Common myeloid progenitor, CD34-positive (primary cell): Measurements from ENCODE around the gene ABCA7.
A peak's percentile ranks its signal among the peaks of the same experiment; 100 is the strongest.

Experiments
- CTCF ChIA-PET: fragments of 350-600 bp; sonication (Branson Sonifier 250); formaldehyde crosslinking; loops from one replicate; lab custom pipeline; 2021; ENCODE audit warnings: antibody characterized with exemption; lab: Charles Lee
- POLR2A ChIA-PET: fragments of 350-600 bp; sonication (Branson Sonifier 250); formaldehyde crosslinking; loops from one replicate; lab custom pipeline; 2021; ENCODE audit warnings: antibody characterized with exemption; lab: Charles Lee
- DNase-seq, 3 donors: peaks; one replicate each; pipeline versions ENCODE4 v3.0.0 to v3.0.0-alpha.2; 2013
- H3K27ac ChIP-seq, 2 experiments: 1 replicate in 1 of 2; 2 replicates in 1 of 2; pipeline ENCODE4 v1.7.0; 2013; ENCODE audit warnings: inconsistent platforms in 2 of 2, low read length in 2 of 2, mild to moderate bottlenecking in 2 of 2, low read depth in 1 of 2, moderate library complexity in 1 of 2; ENCODE audit not compliant: severe bottlenecking in 2 of 2, insufficient read depth in 1 of 2, poor library complexity in 1 of 2
- H3K27me3 ChIP-seq, 5 experiments: replicated peaks in 2 of 5; 1 replicate in 3 of 5; 2 replicates in 2 of 5; pipeline versions ENCODE4 v1.6.1 to v1.7.0; 2013; ENCODE audit warnings: low read length in 4 of 5, mild to moderate bottlenecking in 2 of 5, moderate library complexity in 2 of 5, inconsistent platforms in 1 of 5; ENCODE audit not compliant: insufficient read depth in 5 of 5, control insufficient read depth in 4 of 5
- H3K36me3 ChIP-seq, 4 experiments: 1 replicate in 2 of 4; 2 replicates in 2 of 4; pipeline versions ENCODE4 v1.6.1 to v1.7.0; 2013; ENCODE audit warnings: low read length in 3 of 4, control low read depth in 1 of 4, mild to moderate bottlenecking in 1 of 4; ENCODE audit not compliant: control insufficient read depth in 4 of 4, insufficient read depth in 4 of 4
- H3K4me1 ChIP-seq, 4 experiments: 1 replicate in 3 of 4; 2 replicates in 1 of 4; pipeline versions ENCODE4 v1.6.1 to v1.7.1; 2013; ENCODE audit warnings: low read length in 3 of 4, mild to moderate bottlenecking in 3 of 4, control low read depth in 1 of 4, inconsistent platforms in 1 of 4, moderate library complexity in 1 of 4; ENCODE audit not compliant: control insufficient read depth in 4 of 4, insufficient read depth in 4 of 4; ENCODE audit errors: control extremely low read depth in 1 of 4
- H3K4me3 ChIP-seq, 7 experiments: 1 replicate in 4 of 7; 2 replicates in 3 of 7; pipeline versions ENCODE4 v1.5.1 to v1.7.0; 2013; ENCODE audit warnings: mild to moderate bottlenecking in 7 of 7, low read length in 6 of 7, moderate library complexity in 6 of 7, inconsistent platforms in 2 of 7, low read depth in 2 of 7, control low read depth in 1 of 7; ENCODE audit not compliant: insufficient read depth in 4 of 7, control insufficient read depth in 1 of 7; ENCODE audit errors: extremely low read depth in 1 of 7
- H3K9me3 ChIP-seq, 5 experiments: 1 replicate in 4 of 5; 2 replicates in 1 of 5; pipeline versions ENCODE4 v1.6.1 to v1.7.1; 2013; ENCODE audit warnings: low read length in 4 of 5, mild to moderate bottlenecking in 2 of 5, inconsistent platforms in 1 of 5, low read depth in 1 of 5, moderate library complexity in 1 of 5; ENCODE audit not compliant: control insufficient read depth in 4 of 5, insufficient read depth in 2 of 5; ENCODE audit errors: control extremely low read depth in 1 of 5
- WGBS: methylation state at CpG from one replicate; pipeline ENCODE4 v1.1.5; 2013; ENCODE audit not compliant: insufficient coverage; 5-methylcytosine and 5-hydroxymethylcytosine counted together

Gene ABCA7

DNA sequence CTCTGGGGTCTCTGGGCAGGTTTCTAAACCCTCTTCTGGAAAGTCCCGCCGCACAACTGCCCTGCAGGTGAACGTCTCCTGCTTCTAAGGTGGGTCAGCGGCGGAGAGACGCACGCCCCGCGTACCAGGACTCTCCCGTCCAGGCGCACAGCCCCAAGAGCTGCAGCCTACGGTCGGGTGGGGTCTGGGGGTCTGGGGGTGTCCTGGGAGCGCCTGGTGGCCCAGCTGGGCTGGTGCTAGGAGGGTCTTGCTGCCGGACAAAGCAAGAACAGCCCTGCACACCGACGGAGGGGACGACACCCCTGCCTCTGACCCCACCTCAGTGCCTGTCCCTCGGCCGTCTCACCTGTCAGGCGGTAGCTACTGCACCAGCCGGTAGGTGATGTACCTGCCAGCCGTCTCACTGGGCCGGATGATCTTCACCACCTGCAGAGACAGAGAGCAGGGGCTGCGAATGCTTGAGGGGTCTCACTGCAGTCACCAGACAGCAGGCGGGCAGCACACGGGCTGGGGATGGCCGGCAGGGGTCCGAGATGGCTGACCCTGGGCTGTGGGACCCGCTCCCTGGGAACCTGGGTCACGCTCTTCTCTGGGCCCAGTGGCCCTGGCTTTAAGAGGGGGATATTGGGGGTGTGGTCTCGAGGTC lies 49.3 kb downstream of the ABCA7 start:
- Histone ChIP-seq H3K9me3 (no peaks in the 10 kb centered on the region), H3K36me3 (peaks cover 7 to 63% (median 43%) of the 10 kb centered on the region in 4 experiments), H3K4me1 (peaks cover 2 to 48% (median 45%) of the 10 kb centered on the region in 4 experiments), H3K27me3 (no peaks in the 10 kb centered on the region), H3K4me3 (no peak overlapping the region), H3K27ac (peak overlapping the region in 1 of 2 experiments; percentile 29)
- ChIA-PET POLR2A (interaction anchor here (1.2 to 1.4 kb wide), 2 partner anchors 15 kb away, joined by 3 read pairs; no protein-coding TSS in a partner anchor), CTCF (interaction anchor here (0.6 to 7.1 kb wide), 5 partner anchors 12 to 68 kb away, joined by 3 to 34 read pairs (median 5); partner anchors contain the start of genes ABCA7, ARHGAP45 and RNU6-2)
- 95% methylated on average over 31 of the region's 32 CpGs for WGBS
- no peak for DNase-seq

- DNase-seq = peak in 2 of 3 donors; percentile 40 to 59
- Histone ChIP-seq H3K4me3 (no peak overlapping the region), H3K4me1 (peaks cover 2 to 52% (median 50%) of the 10 kb centered on the region in 4 experiments), H3K9me3 (no peaks in the 10 kb centered on the region), H3K27me3 (no peaks in the 10 kb centered on the region), H3K27ac (no peak overlapping the region), H3K36me3 (peaks cover 5 to 58% (median 39%) of the 10 kb centered on the region in 4 experiments)
- CTCF ChIA-PET = interaction anchor here (1.2 to 7.1 kb wide), 2 partner anchors 23 to 68 kb away, joined by 3 to 34 read pairs; partner anchors contain the start of genes ARHGAP45 and RNU6-2
- 82% methylated on average over 6 of the region's 22 CpGs for WGBS
- POLR2A ChIA-PET = interaction anchor here (0.6 to 1.4 kb wide), 2 partner anchors 15 to 179 kb away, joined by 3 read pairs; no protein-coding TSS in a partner anchor
These were observed 50.0 kb downstream of the ABCA7 start for GRCh38 chr19:1089891-1090290.

DNA sequence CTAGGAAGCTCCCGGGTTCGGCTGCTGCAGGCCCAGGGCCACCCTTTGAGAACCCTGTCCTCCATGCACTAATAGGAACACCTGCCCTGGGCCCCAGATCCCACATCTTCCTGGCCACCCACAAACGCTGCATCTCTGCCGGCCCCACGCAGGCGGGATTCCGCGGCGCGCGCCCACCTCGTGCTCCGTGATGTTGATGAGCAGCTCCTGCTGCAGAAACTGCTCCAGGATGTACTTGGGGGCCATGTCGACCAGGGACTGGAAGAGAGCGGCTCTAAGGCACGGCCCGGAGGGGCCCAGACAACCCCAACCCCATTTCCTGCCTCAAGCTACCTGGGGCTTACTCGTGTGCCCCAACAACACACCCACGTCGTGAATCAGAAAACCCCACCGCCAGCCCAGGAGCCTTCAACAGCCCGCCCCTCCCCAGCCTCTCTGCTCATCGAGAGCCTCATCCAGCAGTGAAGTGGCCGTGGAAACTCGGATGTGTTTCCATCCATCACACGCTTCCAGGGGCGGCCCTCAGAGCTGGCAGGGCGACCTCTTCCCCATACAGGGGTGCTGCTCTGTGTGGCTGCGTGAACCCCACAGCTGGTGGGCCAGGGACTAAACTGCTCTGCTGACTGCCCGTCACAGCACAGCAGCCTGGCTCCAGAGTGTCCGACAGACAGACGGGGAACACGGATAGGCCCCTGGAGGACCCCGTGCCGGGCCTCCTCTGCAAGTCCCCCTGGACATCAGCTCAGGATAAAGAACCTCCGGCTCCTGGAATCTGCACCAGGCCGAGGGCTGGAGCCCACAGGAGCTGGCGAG lies 51.0 kb downstream of the ABCA7 start:
- Histone ChIP-seq H3K4me1 (peaks cover 2 to 58% (median 55%) of the 10 kb centered on the region in 4 experiments), H3K27me3 (no peaks in the 10 kb centered on the region), H3K9me3 (no peaks in the 10 kb centered on the region), H3K36me3 (peaks cover 3 to 53% (median 32%) of the 10 kb centered on the region in 4 experiments), H3K4me3 (no peak overlapping the region), H3K27ac (no peak overlapping the region)
- no peak for DNase-seq
- ChIA-PET CTCF (interaction anchor here (1.0 to 7.1 kb wide), 2 partner anchors 10 to 25 kb away, joined by 3 to 34 read pairs; partner anchors contain the start of gene ARHGAP45), POLR2A (no interaction called here)
- WGBS = 98% methylated on average over 37 of the region's 38 CpGs

DNA sequence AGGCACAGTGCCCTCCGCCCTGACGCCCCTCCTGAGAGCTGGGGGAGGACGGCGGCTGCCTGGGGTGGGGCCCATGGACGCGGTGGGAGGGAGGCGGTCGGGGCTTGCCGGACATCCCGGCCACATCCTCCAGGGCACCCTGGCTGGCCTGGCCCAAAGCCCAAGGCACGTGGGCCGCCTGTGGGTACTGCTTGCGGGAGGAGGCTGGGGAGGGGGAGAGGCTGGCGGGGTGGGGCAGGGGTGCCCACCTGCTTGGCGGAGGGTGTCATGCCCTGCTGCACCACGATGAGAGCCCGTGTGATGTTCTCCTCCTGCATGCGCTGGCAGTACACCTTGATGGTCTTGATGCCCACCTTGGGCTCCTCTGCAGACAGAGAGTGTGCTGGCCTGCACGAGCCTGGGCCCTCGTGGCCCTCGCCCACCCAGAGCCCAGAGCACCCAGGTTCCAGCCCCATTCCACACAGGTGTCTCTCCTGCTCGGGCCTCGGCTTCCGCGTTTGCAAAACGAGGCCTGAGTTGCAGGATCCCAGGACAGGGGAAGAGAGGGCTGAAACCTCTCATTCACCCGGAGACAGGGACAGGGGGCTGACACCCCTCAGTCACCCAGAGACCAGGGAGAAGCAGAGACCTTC lies 51.8 kb downstream of the ABCA7 start:
- Histone ChIP-seq H3K4me3 (no peak overlapping the region), H3K4me1 (peaks cover 2 to 56% (median 50%) of the 10 kb centered on the region in 4 experiments), H3K36me3 (peaks cover 3 to 45% (median 25%) of the 10 kb centered on the region in 4 experiments), H3K9me3 (no peaks in the 10 kb centered on the region), H3K27me3 (no peaks in the 10 kb centered on the region), H3K27ac (no peak overlapping the region)
- DNase-seq = no peak
- WGBS = 95% methylated on average over 21 of the region's 27 CpGs
- ChIA-PET POLR2A (no interaction called here), CTCF (interaction anchor here (1.0 to 7.1 kb wide), 2 partner anchors 10 to 25 kb away, joined by 3 to 34 read pairs; partner anchors contain the start of gene ARHGAP45)

GRCh38 chr19:1093330-1093729 lies 53.4 kb downstream of the ABCA7 start:
- no peak for DNase-seq
- CTCF ChIA-PET = interaction anchor here (1.1 to 1.3 kb wide), 2 partner anchors 13 to 26 kb away, joined by 3 to 4 read pairs; partner anchors contain the start of gene ARHGAP45
- H3K4me1 ChIP-seq = peaks cover 0 to 39% (median 37%) of the 10 kb centered on the region in 4 experiments
- H3K9me3 ChIP-seq = no peaks in the 10 kb centered on the region
- H3K27ac ChIP-seq = no peak overlapping the region
- peak overlapping the region in 2 of 7 experiments; percentile 93 for H3K4me3 ChIP-seq
- POLR2A ChIA-PET = interaction anchor here (0.7 kb wide), 1 partner anchor 17 kb away, joined by 3 read pairs; no protein-coding TSS in a partner anchor
- 97% methylated on average over 12 of the region's 15 CpGs for WGBS
- H3K27me3 ChIP-seq = no peaks in the 10 kb centered on the region
- peaks cover 3 to 42% (median 24%) of the 10 kb centered on the region in 4 experiments for H3K36me3 ChIP-seq

DNA sequence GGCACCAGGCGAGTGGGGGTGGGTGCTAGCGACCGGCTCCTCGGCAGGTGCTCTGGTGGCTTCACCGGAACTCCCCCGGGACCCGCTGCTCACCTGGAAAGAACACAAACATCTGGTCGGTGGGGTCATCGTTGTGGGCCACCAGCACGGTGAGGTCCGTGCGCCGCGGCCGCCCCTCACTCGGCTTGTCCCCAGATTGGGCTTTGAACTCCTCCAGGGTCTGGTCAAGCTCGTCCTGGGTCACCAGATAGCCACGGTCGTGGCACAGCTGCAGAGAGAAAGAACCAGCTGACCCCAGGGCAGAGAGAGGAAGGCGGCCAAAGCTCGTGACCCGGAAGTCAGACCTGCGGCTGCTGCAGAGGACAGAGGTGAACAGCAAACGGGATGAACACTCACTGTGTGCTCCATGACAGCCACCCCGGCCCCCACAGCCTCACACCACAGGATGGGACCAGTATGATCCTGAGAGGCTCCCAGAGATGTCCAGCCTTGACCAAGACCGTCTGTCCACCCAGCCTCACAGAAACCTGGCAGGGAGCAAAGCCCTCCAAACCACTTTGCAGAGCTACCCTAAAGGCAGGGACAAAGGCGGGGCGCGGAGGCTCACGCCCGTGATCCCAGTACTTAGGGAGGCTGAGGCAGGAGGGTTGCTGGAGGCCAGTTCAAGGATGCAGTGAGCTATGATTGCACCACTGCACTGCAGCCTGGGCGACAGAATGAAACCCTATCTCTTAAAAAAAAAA lies 54.1 kb downstream of the ABCA7 start:
- Histone ChIP-seq H3K4me1 (peaks cover 0 to 36% (median 32%) of the 10 kb centered on the region in 4 experiments), H3K36me3 (peaks cover 3 to 36% (median 23%) of the 10 kb centered on the region in 4 experiments), H3K27ac (peak overlapping the region; percentile 40 to 86), H3K4me3 (peak overlapping the region; percentile 67 to 93 (median 84)), H3K9me3 (no peaks in the 10 kb centered on the region), H3K27me3 (no peaks in the 10 kb centered on the region)
- ChIA-PET CTCF (interaction anchor here (1.1 to 1.3 kb wide), 2 partner anchors 13 to 27 kb away, joined by 3 to 4 read pairs; partner anchors contain the start of gene ARHGAP45), POLR2A (interaction anchor here (0.7 to 1.2 kb wide), 2 partner anchors 18 to 159 kb away, joined by 3 read pairs; no protein-coding TSS in a partner anchor)
- WGBS = 92% methylated on average over 26 of the region's 32 CpGs
- DNase-seq = no peak
